Astrocyte (in vitro differentiated cells and primary cell): ENCODE data around the gene ZNF516. TPM values are rescaled to one million over a fixed set of nuclear protein-coding genes. Genes with fewer than 3 reads are reported as not detected.

Source experiments
- DNase-seq: peaks from one replicate; pipeline ENCODE4 v3.0.0-alpha.2; 2010; ENCODE audit warnings: low read depth
- FAIRE-seq: peaks from 2 replicates; lab custom pipeline; 2011; peaks lifted over from hg19 to GRCh38; lab: Jason Lieb, UNC
- H2AFZ ChIP-seq: 2 replicates; pipeline ENCODE4 v1.6.0; 2012; ENCODE audit warnings: low read depth, low read length, inconsistent platforms
- H3K27ac ChIP-seq: 2 replicates; pipeline ENCODE4 v1.5.1; 2011; ENCODE audit warnings: low read depth, low read length, inconsistent platforms
- H3K27me3 ChIP-seq: 2 replicates; pipeline ENCODE4 v1.6.0; 2011; ENCODE audit warnings: low read length, inconsistent platforms; ENCODE audit not compliant: insufficient read depth
- H3K36me3 ChIP-seq: 2 replicates; pipeline ENCODE4 v1.5.1; 2011; ENCODE audit warnings: low read length, inconsistent platforms; ENCODE audit not compliant: insufficient read depth
- H3K4me1 ChIP-seq: 2 replicates; pipeline ENCODE4 v1.5.1; 2011; ENCODE audit warnings: low read length, inconsistent platforms; ENCODE audit not compliant: insufficient read depth
- H3K4me2 ChIP-seq: 2 replicates; pipeline ENCODE4 v1.6.0; 2012; ENCODE audit warnings: low read length, inconsistent platforms
- H3K4me3 ChIP-seq: 2 replicates; pipeline ENCODE4 v1.5.1; 2011; ENCODE audit warnings: low read depth, mild to moderate bottlenecking, low read length, inconsistent platforms; ENCODE audit not compliant: insufficient read depth
- H3K79me2 ChIP-seq: 2 replicates; pipeline ENCODE4 v1.6.0; 2012; ENCODE audit warnings: mild to moderate bottlenecking, low read length, inconsistent platforms; ENCODE audit not compliant: insufficient read depth
- H3K9ac ChIP-seq: 2 replicates; pipeline ENCODE4 v1.6.0; 2012; ENCODE audit warnings: mild to moderate bottlenecking, low read length, inconsistent platforms
- H3K9me3 ChIP-seq: 2 replicates; pipeline ENCODE4 v1.5.1; 2012; ENCODE audit warnings: low read depth, mild to moderate bottlenecking, low read length, inconsistent platforms; ENCODE audit not compliant: insufficient read depth
- H4K20me1 ChIP-seq: 2 replicates; pipeline ENCODE4 v1.6.0; 2012; ENCODE audit warnings: low read length, inconsistent platforms; ENCODE audit not compliant: insufficient read depth
- H3K27ac Mint-ChIP-seq: one replicate; pipeline ENCODE4 v1.8.0; 2021; ENCODE audit warnings: mild to moderate bottlenecking, mixed read lengths; ENCODE audit not compliant: unreplicated experiment
- H3K27me3 Mint-ChIP-seq: one replicate; pipeline ENCODE4 v1.8.0; 2021; ENCODE audit warnings: low read depth, mixed read lengths; ENCODE audit not compliant: unreplicated experiment
- H3K36me3 Mint-ChIP-seq: one replicate; pipeline ENCODE4 v1.8.0; 2021; ENCODE audit warnings: low read depth, mixed read lengths; ENCODE audit not compliant: unreplicated experiment
- H3K4me1 Mint-ChIP-seq: one replicate; pipeline ENCODE4 v1.8.0; 2021; ENCODE audit warnings: low read depth, mixed read lengths; ENCODE audit not compliant: unreplicated experiment
- H3K4me3 Mint-ChIP-seq: one replicate; pipeline ENCODE4 v1.8.0; 2021; ENCODE audit warnings: mild to moderate bottlenecking, moderate library complexity, mixed read lengths; ENCODE audit not compliant: unreplicated experiment
- H3K9me3 Mint-ChIP-seq: one replicate; pipeline ENCODE4 v1.8.0; 2021; ENCODE audit warnings: mild to moderate bottlenecking, mixed read lengths; ENCODE audit not compliant: unreplicated experiment
- CTCF ChIP-seq: IDR thresholded peaks from 2 replicates; pipeline ENCODE4 v1.5.1; 2011; ENCODE audit warnings: low read depth, mild to moderate bottlenecking, inconsistent platforms, low read length, moderate library complexity; ENCODE audit not compliant: insufficient read depth
- EZH2 ChIP-seq: IDR thresholded peaks from 2 replicates; pipeline ENCODE4 v1.6.1; 2012; ENCODE audit warnings: mild to moderate bottlenecking, low read length, inconsistent platforms; ENCODE audit not compliant: insufficient read depth
- total RNA-seq: library from RNA; stranded (reverse); gene quantifications from 2 replicates; pipeline ENCODE4 v1.2.1, GENCODE V29; 2021

Gene ZNF516
- total RNA-seq, 1 donor from 2014 or later: 59.8 TPM

GRCh38 chr18:76471593-76471992 lies 23.4 kb downstream of the ZNF516 start:
- TF ChIP-seq CTCF (no peak), EZH2 (no peak)
- H3K36me3 Mint-ChIP-seq: peaks cover 3% of the 10 kb centered on the region
- DNase-seq: no peak
- no peaks in the 10 kb centered on the region for H3K9me3 ChIP-seq
- H3K4me2 ChIP-seq: no peak overlapping the region
- no peak for FAIRE-seq
- H3K9ac ChIP-seq: no peak overlapping the region
- H3K4me3 ChIP-seq: no peak overlapping the region
- no peaks in the 10 kb centered on the region for H3K9me3 Mint-ChIP-seq
- peaks cover 19% of the 10 kb centered on the region for H3K4me1 Mint-ChIP-seq
- H3K4me3 Mint-ChIP-seq: no peak overlapping the region
- no peak overlapping the region for H3K27ac Mint-ChIP-seq
- H3K27me3 Mint-ChIP-seq: no peaks in the 10 kb centered on the region
- H2AFZ ChIP-seq: no peak overlapping the region
- H3K27me3 ChIP-seq: no peaks in the 10 kb centered on the region
- peaks cover 38% of the 10 kb centered on the region for H4K20me1 ChIP-seq
- H3K4me1 ChIP-seq: peaks cover 15% of the 10 kb centered on the region
- H3K27ac ChIP-seq: no peak overlapping the region
- peaks cover 88% of the 10 kb centered on the region for H3K79me2 ChIP-seq
- H3K36me3 ChIP-seq: no peaks in the 10 kb centered on the region

- TF ChIP-seq EZH2 (no peak), CTCF (no peak)
- Histone ChIP-seq H3K27ac (no peak overlapping the region), H2AFZ (no peak overlapping the region), H3K4me3 (no peak overlapping the region), H3K9ac (no peak overlapping the region), H3K27me3 (no peaks in the 10 kb centered on the region), H3K9me3 (no peaks in the 10 kb centered on the region), H3K79me2 (peaks cover 90% of the 10 kb centered on the region), H3K4me2 (no peak overlapping the region), H4K20me1 (peaks cover 54% of the 10 kb centered on the region), H3K36me3 (no peaks in the 10 kb centered on the region), H3K4me1 (no peaks in the 10 kb centered on the region)
- DNase-seq (no peak), FAIRE-seq (no peak)
- H3K4me1 Mint-ChIP-seq: peaks cover 5% of the 10 kb centered on the region
- H3K27ac Mint-ChIP-seq: no peak overlapping the region
- H3K9me3 Mint-ChIP-seq: no peaks in the 10 kb centered on the region
- H3K4me3 Mint-ChIP-seq: no peak overlapping the region
- peaks cover 10% of the 10 kb centered on the region for H3K36me3 Mint-ChIP-seq
- H3K27me3 Mint-ChIP-seq: no peaks in the 10 kb centered on the region
Measured at GRCh38 chr18:76468345-76469304, 26.4 kb downstream of the ZNF516 start.
